IMR-90 (cell line): Measurements from ENCODE around the gene DCP1A. TPM values are rescaled to one million over a fixed set of nuclear protein-coding genes. Genes with fewer than 3 reads are reported as not detected.

Experiments used
- ATAC-seq: fragments of 200-7000 bp; cut with Tn5 transposase; 2 replicates; pipeline ENCODE4 v1.9.1; 2020; ENCODE audit warnings: low read depth, mild to moderate bottlenecking, moderate library complexity
- BruUV-seq: library from RNA; stranded (reverse); fragments of 400-500 nt; replicated peaks from 2 replicates; lab custom pipeline; 2021; lab: Mats Ljungman, UMichigan
- CTCF ChIA-PET: fragments of 300-600 bp; formaldehyde crosslinking; extraction: SDS; loops from one replicate; lab custom pipeline; 2021; ENCODE audit warnings: antibody characterized with exemption; lab: Yijun Ruan, JAX
- POLR2A ChIA-PET: fragments of 300-600 bp; sonication (Branson Sonifier 250); formaldehyde crosslinking; loops from one replicate; lab custom pipeline; 2022; ENCODE audit warnings: antibody characterized with exemption; ENCODE audit not compliant: unreplicated experiment; lab: Charles Lee
- DNase-seq: peaks from one replicate; pipeline ENCODE4 v3.0.0; 2013
- H2AFZ ChIP-seq: replicated peaks from 2 replicates; pipeline ENCODE3; 2013; ENCODE audit warnings: low read length, mild to moderate bottlenecking; ENCODE audit not compliant: poor library complexity
- H2AK5ac ChIP-seq: 2 replicates; pipeline ENCODE4 v1.6.1; 2013; ENCODE audit warnings: low read depth, low read length, inconsistent platforms
- H2AK9ac ChIP-seq: replicated peaks from 2 replicates; pipeline ENCODE3; 2013; ENCODE audit warnings: mild to moderate bottlenecking, low read depth, low read length, moderate library complexity; ENCODE audit not compliant: poor library complexity
- H2BK120ac ChIP-seq: 2 replicates; pipeline ENCODE4 v1.6.1; 2013; ENCODE audit warnings: low read depth, low read length, inconsistent platforms
- H2BK15ac ChIP-seq: 3 replicates; pipeline ENCODE4 v1.6.1; 2013; ENCODE audit warnings: low read depth, low read length, inconsistent platforms
- H2BK20ac ChIP-seq: 2 replicates; pipeline ENCODE4 v1.6.1; 2013; ENCODE audit warnings: low read depth, mild to moderate bottlenecking, inconsistent platforms, low read length, moderate library complexity
- H2BK5ac ChIP-seq: 2 replicates; pipeline ENCODE4 v1.6.1; 2013; ENCODE audit warnings: mild to moderate bottlenecking, low read depth, low read length, inconsistent platforms; ENCODE audit not compliant: poor library complexity, severe bottlenecking
- H3K14ac ChIP-seq: replicated peaks from 2 replicates; pipeline ENCODE4 v1.6.1; 2013; ENCODE audit warnings: low read depth, low read length, inconsistent platforms
- H3K18ac ChIP-seq: 2 replicates; pipeline ENCODE4 v1.6.1; 2013; ENCODE audit warnings: low read depth, low read length, control low read depth
- H3K23ac ChIP-seq: 2 replicates; pipeline ENCODE4 v1.6.1; 2013; ENCODE audit warnings: low read depth, low read length, inconsistent platforms
- H3K27ac ChIP-seq: 2 replicates; pipeline ENCODE4 v1.5.1; 2013; ENCODE audit warnings: mild to moderate bottlenecking, control low read depth, low read length; ENCODE audit not compliant: insufficient read depth
- H3K27me3 ChIP-seq: 2 replicates; pipeline ENCODE4 v1.6.1; 2013; ENCODE audit warnings: low read length; ENCODE audit not compliant: control insufficient read depth, insufficient read depth
- H3K36me3 ChIP-seq: 2 replicates; pipeline ENCODE4 v1.6.1; 2013; ENCODE audit warnings: low read length, mixed read lengths; ENCODE audit not compliant: control insufficient read depth, insufficient read depth
- H3K4ac ChIP-seq: 2 replicates; pipeline ENCODE4 v1.6.1; 2013; ENCODE audit warnings: low read depth, low read length, inconsistent platforms
- H3K4me1 ChIP-seq: 2 replicates; pipeline ENCODE4 v1.6.1; 2013; ENCODE audit warnings: low read length, mixed read lengths; ENCODE audit not compliant: control insufficient read depth, insufficient read depth
- H3K4me2 ChIP-seq: 2 replicates; pipeline ENCODE4 v1.6.1; 2013; ENCODE audit warnings: low read depth, mild to moderate bottlenecking, control low read depth, low read length, moderate library complexity
- H3K4me3 ChIP-seq: 2 replicates; pipeline ENCODE4 v1.5.1; 2013; ENCODE audit warnings: low read depth, mild to moderate bottlenecking, control low read depth, low read length, moderate library complexity; ENCODE audit not compliant: insufficient read depth
- H3K56ac ChIP-seq: 2 replicates; pipeline ENCODE4 v1.6.1; 2013; ENCODE audit warnings: low read length, inconsistent platforms; ENCODE audit not compliant: insufficient read depth; ENCODE audit errors: extremely low read depth
- H3K79me1 ChIP-seq, 2 experiments: 2 replicates each; pipeline ENCODE4 v1.6.1; 2013; ENCODE audit warnings: low read length in 2 of 2, inconsistent platforms in 1 of 2, low read depth in 1 of 2
- H3K9ac ChIP-seq: 2 replicates; pipeline ENCODE4 v1.6.1; 2013; ENCODE audit warnings: low read depth, low read length, control low read depth
- H3K9me1 ChIP-seq: 2 replicates; pipeline ENCODE4 v1.6.1; 2013; ENCODE audit warnings: low read length, inconsistent platforms; ENCODE audit not compliant: insufficient read depth
- H3K9me3 ChIP-seq: 2 replicates; pipeline ENCODE4 v1.6.1; 2013; ENCODE audit warnings: low read length; ENCODE audit not compliant: control insufficient read depth, insufficient read depth
- H4K20me1 ChIP-seq: 2 replicates; pipeline ENCODE4 v1.6.1; 2013; ENCODE audit warnings: low read length, inconsistent platforms; ENCODE audit not compliant: insufficient read depth
- H4K5ac ChIP-seq: 2 replicates; pipeline ENCODE4 v1.6.1; 2013; ENCODE audit warnings: mild to moderate bottlenecking, low read depth, low read length, control low read depth
- H4K8ac ChIP-seq, 2 experiments: 2 replicates each; pipeline ENCODE4 v1.6.1; 2013; ENCODE audit warnings: low read depth in 2 of 2, low read length in 2 of 2, control low read depth in 1 of 2, inconsistent platforms in 1 of 2
- H4K91ac ChIP-seq: 2 replicates; pipeline ENCODE4 v1.6.1; 2013; ENCODE audit warnings: low read depth, low read length, inconsistent platforms; ENCODE audit not compliant: insufficient read depth
- CHD1 ChIP-seq: IDR thresholded peaks from 2 replicates; pipeline ENCODE4 v1.6.1; 2012; ENCODE audit warnings: low read depth, low read length, improper control_type of control experiment
- CTCF ChIP-seq: conservative IDR thresholded peaks from 2 replicates; pipeline ENCODE4 v1.5.1; 2012; ENCODE audit warnings: mild to moderate bottlenecking, low read depth, low read length, improper control_type of control experiment
- FOS ChIP-seq: fragments of 150-350 bp; IDR thresholded peaks from 2 replicates; pipeline ENCODE4 v1.6.1; 2016; ENCODE audit warnings: low read depth, low read length
- MAFK ChIP-seq: IDR thresholded peaks from 2 replicates; pipeline ENCODE4 v1.6.1; 2012; ENCODE audit warnings: low read depth, low read length, improper control_type of control experiment
- MAZ ChIP-seq: IDR thresholded peaks from 2 replicates; pipeline ENCODE4 v1.6.1; 2012; ENCODE audit warnings: low read depth, mild to moderate bottlenecking, low read length, improper control_type of control experiment, moderate library complexity, borderline replicate concordance
- MXI1 ChIP-seq: IDR thresholded peaks from 2 replicates; pipeline ENCODE4 v1.6.1; 2012; ENCODE audit warnings: low read depth, mild to moderate bottlenecking, low read length, moderate library complexity, borderline replicate concordance
- NFE2L2 ChIP-seq: fragments of 150-350 bp; IDR thresholded peaks from 2 replicates; pipeline ENCODE4 v1.6.1; 2016; ENCODE audit warnings: low read depth, mild to moderate bottlenecking, low read length
- POLR2A ChIP-seq: IDR thresholded peaks from 2 replicates; pipeline ENCODE4 v1.6.1; 2012; ENCODE audit warnings: mild to moderate bottlenecking, low read depth, low read length
- RAD21 ChIP-seq: IDR thresholded peaks from 2 replicates; pipeline ENCODE4 v1.6.1; 2012; ENCODE audit warnings: low read length, improper control_type of control experiment
- RCOR1 ChIP-seq: IDR thresholded peaks from 2 replicates; pipeline ENCODE4 v1.6.1; 2012; ENCODE audit warnings: mild to moderate bottlenecking, low read length, improper control_type of control experiment; ENCODE audit not compliant: insufficient replicate concordance
- RFX5 ChIP-seq: IDR thresholded peaks from 2 replicates; pipeline ENCODE4 v1.8.0; 2012; ENCODE audit warnings: low read depth, mild to moderate bottlenecking, low read length, moderate library complexity
- SMC3 ChIP-seq: fragments of 150-350 bp; IDR thresholded peaks from 2 replicates; pipeline ENCODE4 v1.6.1; 2016; ENCODE audit warnings: low read depth, mild to moderate bottlenecking, antibody characterized with exemption, low read length, moderate library complexity
- USF2 ChIP-seq: fragments of 150-350 bp; IDR thresholded peaks from 2 replicates; pipeline ENCODE4 v1.6.1; 2017; ENCODE audit warnings: mild to moderate bottlenecking, antibody characterized with exemption, low read length, low read depth
- WGBS, 2 experiments: methylation state at CpG; one replicate each; pipeline versions ENCODE4 v1.1.5 to v1.1.7; 2013; ENCODE audit warnings: missing lambda C conversion rate in 2 of 2; ENCODE audit not compliant: insufficient read length in 1 of 2; ENCODE audit errors: extremely low coverage in 2 of 2; 5-methylcytosine and 5-hydroxymethylcytosine counted together
- dilution Hi-C: fragments of 300-500 bp; cut with HindIII; formaldehyde crosslinking; loops from one replicate; pipeline ENCODE4 v1.14.3; 2018; ENCODE audit warnings: low sequenced_read_pairs; ENCODE audit not compliant: unreplicated experiment
- in situ Hi-C: fragments of 300-500 bp; cut with MboI; formaldehyde crosslinking; loops from 3 replicates; pipeline ENCODE4 v1.14.3; 2019; ENCODE audit warnings: low sequenced_read_pairs, inconsistent platforms, mixed read lengths
- intact Hi-C: fragments of 100-400 bp; cut with micrococcal nuclease; formaldehyde crosslinking; loops from 2 replicates; pipeline ENCODE4 v1.10.0; 2022
- polyA plus RNA-seq, 3 experiments: library from polyadenylated mRNA; depleted of rRNA; stranded (reverse); fragments of >200 nt; gene quantifications; 2 replicates each; pipeline ENCODE4 v1.2.3, GENCODE V29; 2012; ENCODE audit warnings: low replicate concordance in 1 of 3
- total RNA-seq: library from RNA; depleted of rRNA; stranded (reverse); fragments of >200 nt; gene quantifications from 2 replicates; pipeline ENCODE4 v1.2.3, GENCODE V29; 2012

The DCP1A gene
- total and polyA plus RNA-seq, 2 of the 4 experiments (the other 2 are of a cell fraction): 13.2 to 30.1 TPM

- H4K8ac ChIP-seq: no peak overlapping the region
- H3K9ac ChIP-seq: no peak overlapping the region
- H2BK20ac ChIP-seq: no peak overlapping the region
- no peak overlapping the region for H3K18ac ChIP-seq
- intact Hi-C loops (no loop called here), in situ Hi-C loops (no loop called here), dilution Hi-C loops (no loop called here)
- H2AK9ac ChIP-seq: no peak overlapping the region
- no peak overlapping the region for H3K14ac ChIP-seq
- no peak for ATAC-seq
- H3K4me2 ChIP-seq: no peak overlapping the region
- no CpG with 5 or more reads among the region's 2 CpGs for WGBS, 2 experiments
- no peaks in the 10 kb centered on the region for H3K27me3 ChIP-seq
- H2BK15ac ChIP-seq: no peak overlapping the region
- H2BK5ac ChIP-seq: no peak overlapping the region
- H2AFZ ChIP-seq: no peak overlapping the region
- H3K27ac ChIP-seq: no peak overlapping the region
- peaks cover 22% of the 10 kb centered on the region for H3K36me3 ChIP-seq
- H3K9me3 ChIP-seq: no peaks in the 10 kb centered on the region
- no peak overlapping the region for H3K4me3 ChIP-seq
- BruUV-seq: no TSS peak
- H3K4ac ChIP-seq: no peak overlapping the region
- peaks cover 7 to 24% of the 10 kb centered on the region in 2 experiments for H3K79me1 ChIP-seq
- H2BK120ac ChIP-seq: no peak overlapping the region
- H2AK5ac ChIP-seq: no peak overlapping the region
- no peak overlapping the region for H4K91ac ChIP-seq
- no peaks in the 10 kb centered on the region for H3K4me1 ChIP-seq
- H3K56ac ChIP-seq: no peak overlapping the region
- ChIA-PET POLR2A (no interaction called here), CTCF (no interaction called here)
- H3K23ac ChIP-seq: no peak overlapping the region
- no peak for TF ChIP-seq FOS
- TF ChIP-seq RFX5: no peak
- TF ChIP-seq USF2: no peak
- no peak for TF ChIP-seq CTCF
- no peak for TF ChIP-seq CHD1
- TF ChIP-seq RCOR1: no peak
- no peak for TF ChIP-seq POLR2A
- TF ChIP-seq MAFK: no peak
- no peak for TF ChIP-seq RAD21
- no peak for TF ChIP-seq MAZ
- TF ChIP-seq SMC3: no peak
- TF ChIP-seq NFE2L2: no peak
- TF ChIP-seq MXI1: no peak
- no peak for DNase-seq
- no peaks in the 10 kb centered on the region; the same call in 1 of the 2 replicates for H4K20me1 ChIP-seq
- no peak overlapping the region for H4K5ac ChIP-seq
- no peaks in the 10 kb centered on the region for H3K9me1 ChIP-seq
Measured at GRCh38 chr3:53337167-53337940, 10.0 kb downstream of the DCP1A start.
